NCI-H526 (cell line): ENCODE measurements around the gene TIMM44.

ENCODE experiments used
- DNase-seq, 2 experiments: peaks; one replicate each; lab custom pipeline; 2025; lab: John Stamatoyannopoulos, UW

Gene TIMM44

GRCh38 chr19:7914099-7914498, 29.4 kb downstream of the TIMM44 start:
- DNase-seq, result no peak

GRCh38 chr19:7913652-7914051, 29.8 kb downstream of the TIMM44 start:
- no peak for DNase-seq

GRCh38 chr19:7912697-7913564, 30.5 kb downstream of the TIMM44 start:
- no peak for DNase-seq

GRCh38 chr19:7912144-7912696, 31.2 kb downstream of the TIMM44 start:
- DNase-seq, result no peak

GRCh38 chr19:7911508-7912143, 31.8 kb downstream of the TIMM44 start:
- no peak for DNase-seq

- no peak for DNase-seq
Observed at GRCh38 chr19:7910321-7911161, 32.9 kb downstream of the TIMM44 start.

- no peak for DNase-seq
Observed at GRCh38 chr19:7909471-7910067, 33.9 kb downstream of the TIMM44 start.

GRCh38 chr19:7908742-7909461, 34.6 kb downstream of the TIMM44 start:
- no peak for DNase-seq

- DNase-seq, result no peak
Observed at GRCh38 chr19:7908078-7908699, 35.3 kb downstream of the TIMM44 start.

- DNase-seq, result no peak
Observed at GRCh38 chr19:7907544-7907943, 35.9 kb downstream of the TIMM44 start.

- DNase-seq, result no peak
Observed at GRCh38 chr19:7907122-7907521, 36.3 kb downstream of the TIMM44 start.

- DNase-seq, result no peak
Observed at GRCh38 chr19:7905859-7906258, 37.6 kb downstream of the TIMM44 start.

- DNase-seq, result no peak
Observed at GRCh38 chr19:7905268-7905667, 38.2 kb downstream of the TIMM44 start.

GRCh38 chr19:7904074-7905020, 39.1 kb downstream of the TIMM44 start:
- DNase-seq, result peak in 1 of 2 experiments; percentile 52

- peak; percentile 92 to 98 for DNase-seq
Observed at GRCh38 chr19:7903244-7904073, 40.0 kb downstream of the TIMM44 start, which contains the start of gene MAP2K7. TSS of gene MAP2K7 (plus strand) at chr19:7903877. CDS start at chr19:7903945, 68 bp downstream.

- no peak for DNase-seq
Observed at GRCh38 chr19:7902796-7903243, 40.6 kb downstream of the TIMM44 start.

- DNase-seq, result no peak
Observed at GRCh38 chr19:7901337-7901736, 42.1 kb downstream of the TIMM44 start.

GRCh38 chr19:7900931-7901330, 42.5 kb downstream of the TIMM44 start:
- DNase-seq, result no peak
